GM19324 (cell line): ENCODE measurements around the gene GIT1.

ENCODE experiments used
- ATAC-seq: cut with Tn5 transposase; IDR thresholded peaks from one replicate; pipeline ENCODE4 v1.9.1; 2021; ENCODE audit warnings: mild to moderate bottlenecking, moderate library complexity; ENCODE audit not compliant: unreplicated experiment, low FRiP score

Gene GIT1

GRCh38 chr17:29582254-29582765, 7.1 kb downstream of the GIT1 start:
- ATAC-seq = no peak

- ATAC-seq = no peak
Measured at GRCh38 chr17:29581583-29582253, 7.7 kb downstream of the GIT1 start.

GRCh38 chr17:29579866-29580771, 9.3 kb downstream of the GIT1 start:
- peak; percentile 57 for ATAC-seq

GRCh38 chr17:29578626-29579485, 10.6 kb downstream of the GIT1 start:
- ATAC-seq = no peak

GRCh38 chr17:29577385-29578211, 11.8 kb downstream of the GIT1 start:
- ATAC-seq = no peak

GRCh38 chr17:29577001-29577370, 12.5 kb downstream of the GIT1 start:
- no peak for ATAC-seq

- ATAC-seq = no peak
Measured at GRCh38 chr17:29576214-29577000, 13.0 kb downstream of the GIT1 start.

GRCh38 chr17:29575511-29576213, 13.8 kb downstream of the GIT1 start:
- ATAC-seq = no peak

- no peak for ATAC-seq
Measured at GRCh38 chr17:29574732-29575510, 14.5 kb downstream of the GIT1 start.

- ATAC-seq = no peak
Measured at GRCh38 chr17:29573871-29574731, 15.3 kb downstream of the GIT1 start.

GRCh38 chr17:29573558-29573869, 15.9 kb downstream of the GIT1 start:
- ATAC-seq = no peak

GRCh38 chr17:29572691-29573557, 16.5 kb downstream of the GIT1 start:
- no peak for ATAC-seq

GRCh38 chr17:29571883-29572681, 17.4 kb downstream of the GIT1 start:
- ATAC-seq = no peak

- no peak for ATAC-seq
Measured at GRCh38 chr17:29571486-29571882, 18.0 kb downstream of the GIT1 start.

GRCh38 chr17:29570521-29570920, 18.9 kb downstream of the GIT1 start:
- ATAC-seq = no peak
